ENCODE measurements around the gene DZIP1L.
"Not testable (repeated sequence)": the region's sequence is repeated elsewhere in the genome, so short reads cannot be mapped to it uniquely, and the experiment has no call there.

Gene DZIP1L

GRCh38 chr3:138114988-138115971, at the start of gene DZIP1L:
TSS of gene DZIP1L (minus strand) at chr3:138115608. CDS start at chr3:138103971, 11,637 bp downstream.
- DNase-seq = peak; percentile 58

- no peak for DNase-seq
These were observed 49.7 kb upstream of the DZIP1L start for GRCh38 chr3:138165061-138165460.

GRCh38 chr3:138157743-138158142, 42.3 kb upstream of the DZIP1L start:
- DNase-seq = no peak

GRCh38 chr3:138154534-138154933, 39.1 kb upstream of the DZIP1L start:
- no peak for DNase-seq

- DNase-seq = no peak
These were observed 33.1 kb upstream of the DZIP1L start for GRCh38 chr3:138148503-138148902.

GRCh38 chr3:138142181-138142580, 26.8 kb upstream of the DZIP1L start:
- DNase-seq = not testable (repeated sequence)

- DNase-seq = no peak
These were observed 25.5 kb upstream of the DZIP1L start for GRCh38 chr3:138140940-138141339.

- no peak for DNase-seq
These were observed 24.3 kb upstream of the DZIP1L start for GRCh38 chr3:138139691-138140090.

GRCh38 chr3:138137861-138138260, 22.5 kb upstream of the DZIP1L start:
- no peak for DNase-seq

- no peak for DNase-seq
These were observed 20.8 kb upstream of the DZIP1L start for GRCh38 chr3:138136201-138136600.

- DNase-seq = no peak
These were observed 20.4 kb upstream of the DZIP1L start for GRCh38 chr3:138135833-138136194.

- DNase-seq = no peak
These were observed 19.9 kb upstream of the DZIP1L start for GRCh38 chr3:138135146-138135832.

GRCh38 chr3:138132239-138132638, 16.8 kb upstream of the DZIP1L start, which contains the start of gene A4GNT:
TSS of gene A4GNT (minus strand) at chr3:138132390. CDS start at chr3:138131256, 1,134 bp downstream.
- DNase-seq = no peak

- DNase-seq = no peak
These were observed 12.4 kb upstream of the DZIP1L start for GRCh38 chr3:138127636-138128365.

GRCh38 chr3:138125548-138126221, 10.3 kb upstream of the DZIP1L start:
- DNase-seq = no peak

- no peak for DNase-seq
These were observed 9.4 kb upstream of the DZIP1L start for GRCh38 chr3:138124706-138125355.

- DNase-seq = no peak
These were observed 8.8 kb upstream of the DZIP1L start for GRCh38 chr3:138124188-138124587.

- no peak for DNase-seq
These were observed 4.0 kb upstream of the DZIP1L start for GRCh38 chr3:138119423-138119766.

- DNase-seq = peak; percentile 58
These were observed 3.4 kb upstream of the DZIP1L start for GRCh38 chr3:138118612-138119422.

- DNase-seq = no peak
These were observed 933 bp downstream of the DZIP1L start for GRCh38 chr3:138114431-138114918.

GRCh38 chr3:138113326-138113725, 2.1 kb downstream of the DZIP1L start:
- DNase-seq = peak; percentile 41

Data from NCI-H1105 (cell line).